Measurements from ENCODE around the gene NMRK2.
A peak's percentile ranks its signal among the peaks of the same experiment; 100 is the strongest.
"Not testable (repeated sequence)": the region's sequence is repeated elsewhere in the genome, so short reads cannot be mapped to it uniquely, and the experiment has no call there.

Gene NMRK2

GRCh38 chr19:3949997-3950859, 17.4 kb downstream of the NMRK2 start:
- Histone ChIP-seq H3K4me2 (ENCODE audit: low read depth, low read length, poor library complexity, severe bottlenecking) (peak overlapping the region; percentile 78), H3K36me3 (ENCODE audit: insufficient read depth, low read length) (no peaks in the 10 kb centered on the region), H3F3A (ENCODE audit: low read depth) (no peaks in the 10 kb centered on the region), H3K27me3 (ENCODE audit: insufficient read depth, low read length, poor library complexity, severe bottlenecking) (no peaks in the 10 kb centered on the region), H3K79me2 (ENCODE audit: insufficient read depth, low read length) (peaks cover 10% of the 10 kb centered on the region; the same call in 1 of the 2 replicates), H3K4me3 (ENCODE audit: low read length, poor library complexity, severe bottlenecking) (peak overlapping the region; percentile 76), H3K4me1 (ENCODE audit: insufficient read depth, low read length, poor library complexity, severe bottlenecking) (peaks cover 7% of the 10 kb centered on the region), H3K9ac (ENCODE audit: low read depth, low read length, poor library complexity, severe bottlenecking) (peak overlapping the region; percentile 82), H4K20me1 (ENCODE audit: insufficient read depth, low read length, poor library complexity, severe bottlenecking) (no peaks in the 10 kb centered on the region), H3K9me3 (ENCODE audit: insufficient read depth, low read depth, low read length) (no peaks in the 10 kb centered on the region), H3K9me2 (replicated peaks; ENCODE audit: low read depth, low read length) (no peaks in the 10 kb centered on the region), H2AFZ (ENCODE audit: low read length) (peak overlapping the region; percentile 47)
- TF ChIP-seq EZH2phosphoT487 (IDR thresholded peaks at IDR 0.05; ENCODE audit: borderline replicate concordance): no peak
- TF ChIP-seq CTCF (conservative IDR thresholded peaks at IDR 0.05; ENCODE audit: low read length): no peak

GRCh38 chr19:3950871-3951861, 18.3 kb downstream of the NMRK2 start:
- no peaks in the 10 kb centered on the region for H3K27me3 ChIP-seq (ENCODE audit: insufficient read depth, low read length, poor library complexity, severe bottlenecking)
- peak overlapping the region; percentile 47 for H2AFZ ChIP-seq (ENCODE audit: low read length)
- H3K36me3 ChIP-seq (ENCODE audit: insufficient read depth, low read length): no peaks in the 10 kb centered on the region
- peak overlapping the region; percentile 76 for H3K4me3 ChIP-seq (ENCODE audit: low read length, poor library complexity, severe bottlenecking)
- H3K9me2 ChIP-seq (replicated peaks; ENCODE audit: low read depth, low read length): no peaks in the 10 kb centered on the region
- peak overlapping the region; percentile 82 for H3K9ac ChIP-seq (ENCODE audit: low read depth, low read length, poor library complexity, severe bottlenecking)
- H3K9me3 ChIP-seq (ENCODE audit: insufficient read depth, low read depth, low read length): no peaks in the 10 kb centered on the region
- TF ChIP-seq CTCF (conservative IDR thresholded peaks at IDR 0.05; ENCODE audit: low read length): no peak
- TF ChIP-seq EZH2phosphoT487 (IDR thresholded peaks at IDR 0.05; ENCODE audit: borderline replicate concordance): no peak
- peak overlapping the region; percentile 78 for H3K4me2 ChIP-seq (ENCODE audit: low read depth, low read length, poor library complexity, severe bottlenecking)
- no peaks in the 10 kb centered on the region for H3F3A ChIP-seq (ENCODE audit: low read depth)
- peaks cover 7% of the 10 kb centered on the region for H3K4me1 ChIP-seq (ENCODE audit: insufficient read depth, low read length, poor library complexity, severe bottlenecking)
- H4K20me1 ChIP-seq (ENCODE audit: insufficient read depth, low read length, poor library complexity, severe bottlenecking): no peaks in the 10 kb centered on the region
- peaks cover 10% of the 10 kb centered on the region; the same call in 1 of the 2 replicates for H3K79me2 ChIP-seq (ENCODE audit: insufficient read depth, low read length)

GRCh38 chr19:3952755-3953276, 19.9 kb downstream of the NMRK2 start:
- H3K4me2 ChIP-seq (ENCODE audit: low read depth, low read length, poor library complexity, severe bottlenecking): peak overlapping the region; percentile 78
- not testable (repeated sequence) for H3K9ac ChIP-seq (ENCODE audit: low read depth, low read length, poor library complexity, severe bottlenecking); H3K4me1 ChIP-seq (ENCODE audit: insufficient read depth, low read length, poor library complexity, severe bottlenecking); H3F3A ChIP-seq (ENCODE audit: low read depth); H3K36me3 ChIP-seq (ENCODE audit: insufficient read depth, low read length); H3K79me2 ChIP-seq (ENCODE audit: insufficient read depth, low read length); H3K9me3 ChIP-seq (ENCODE audit: insufficient read depth, low read depth, low read length); H2AFZ ChIP-seq (ENCODE audit: low read length); H3K9me2 ChIP-seq (replicated peaks; ENCODE audit: low read depth, low read length); H3K4me3 ChIP-seq (ENCODE audit: low read length, poor library complexity, severe bottlenecking); H4K20me1 ChIP-seq (ENCODE audit: insufficient read depth, low read length, poor library complexity, severe bottlenecking); H3K27me3 ChIP-seq (ENCODE audit: insufficient read depth, low read length, poor library complexity, severe bottlenecking)

All from Loucy (cell line).